HUES48 (cell line): Measurements from ENCODE around the gene HS3ST3B1.

Source experiments
- H3K27ac ChIP-seq: one replicate; pipeline ENCODE4 v1.7.0; 2013; ENCODE audit warnings: low read depth, low read length, inconsistent platforms
- H3K27me3 ChIP-seq: 2 replicates; pipeline ENCODE4 v1.6.1; 2013; ENCODE audit warnings: mild to moderate bottlenecking, low read length; ENCODE audit not compliant: control insufficient read depth, insufficient read depth
- H3K36me3 ChIP-seq: 2 replicates; pipeline ENCODE4 v1.6.1; 2013; ENCODE audit warnings: low read length; ENCODE audit not compliant: control insufficient read depth, insufficient read depth
- H3K4me1 ChIP-seq: 2 replicates; pipeline ENCODE4 v1.6.1; 2013; ENCODE audit warnings: mild to moderate bottlenecking, low read length; ENCODE audit not compliant: control insufficient read depth, insufficient read depth
- H3K4me3 ChIP-seq: 2 replicates; pipeline ENCODE4 v1.5.1; 2013; ENCODE audit warnings: mild to moderate bottlenecking, low read depth, low read length
- H3K9ac ChIP-seq: 2 replicates; pipeline ENCODE4 v1.6.1; 2013; ENCODE audit warnings: mild to moderate bottlenecking, low read depth, low read length, moderate library complexity
- H3K9me3 ChIP-seq: 2 replicates; pipeline ENCODE4 v1.6.1; 2013; ENCODE audit warnings: low read length; ENCODE audit not compliant: control insufficient read depth, insufficient read depth

The HS3ST3B1 gene

GRCh38 chr17:14323522-14323981, 22.7 kb downstream of the HS3ST3B1 start:
- Histone ChIP-seq H3K9ac (no peak overlapping the region), H3K27ac (peak overlapping the region; percentile 23), H3K36me3 (no peaks in the 10 kb centered on the region), H3K4me1 (peaks cover 29% of the 10 kb centered on the region), H3K4me3 (no peak overlapping the region), H3K9me3 (no peaks in the 10 kb centered on the region), H3K27me3 (peaks cover 13% of the 10 kb centered on the region; the same call in 1 of the 2 replicates)

- Histone ChIP-seq H3K27ac (no peak overlapping the region), H3K4me3 (no peak overlapping the region), H3K36me3 (no peaks in the 10 kb centered on the region), H3K27me3 (peaks cover 13% of the 10 kb centered on the region; the same call in 1 of the 2 replicates), H3K9ac (no peak overlapping the region), H3K9me3 (no peaks in the 10 kb centered on the region), H3K4me1 (peaks cover 39% of the 10 kb centered on the region)
Measured at GRCh38 chr17:14325618-14326167, 24.8 kb downstream of the HS3ST3B1 start.

GRCh38 chr17:14329900-14330491, 29.1 kb downstream of the HS3ST3B1 start:
- no peaks in the 10 kb centered on the region for H3K36me3 ChIP-seq
- no peaks in the 10 kb centered on the region for H3K9me3 ChIP-seq
- H3K27me3 ChIP-seq = no peaks in the 10 kb centered on the region
- no peak overlapping the region for H3K9ac ChIP-seq
- H3K27ac ChIP-seq = peak overlapping the region; percentile 81
- H3K4me3 ChIP-seq = 0 out of 2 replicates have a peak overlapping the region, but pooled peaks have one; percentile 39
- H3K4me1 ChIP-seq = peaks cover 41% of the 10 kb centered on the region

GRCh38 chr17:14330492-14330962, 29.6 kb downstream of the HS3ST3B1 start:
- no peaks in the 10 kb centered on the region for H3K36me3 ChIP-seq
- no peak overlapping the region for H3K9ac ChIP-seq
- H3K27ac ChIP-seq = peak overlapping the region; percentile 81
- H3K4me3 ChIP-seq = peak overlapping the region; percentile 39
- H3K4me1 ChIP-seq = peaks cover 41% of the 10 kb centered on the region
- H3K9me3 ChIP-seq = no peaks in the 10 kb centered on the region
- H3K27me3 ChIP-seq = no peaks in the 10 kb centered on the region

- peaks cover 46% of the 10 kb centered on the region for H3K4me1 ChIP-seq
- no peaks in the 10 kb centered on the region for H3K9me3 ChIP-seq
- no peaks in the 10 kb centered on the region for H3K27me3 ChIP-seq
- no peaks in the 10 kb centered on the region for H3K36me3 ChIP-seq
- H3K9ac ChIP-seq = peak overlapping the region; percentile 40; the same call in 1 of the 2 replicates
- peak overlapping the region; percentile 81 for H3K27ac ChIP-seq
- peak overlapping the region; percentile 39; the same call in 1 of the 2 replicates for H3K4me3 ChIP-seq
Measured at GRCh38 chr17:14331225-14331981, 30.5 kb downstream of the HS3ST3B1 start.

GRCh38 chr17:14331982-14332298, 31.1 kb downstream of the HS3ST3B1 start:
- Histone ChIP-seq H3K4me3 (peak overlapping the region; percentile 11), H3K4me1 (peaks cover 48% of the 10 kb centered on the region), H3K36me3 (no peaks in the 10 kb centered on the region), H3K27me3 (no peaks in the 10 kb centered on the region), H3K27ac (peak overlapping the region; percentile 81), H3K9ac (no peak overlapping the region), H3K9me3 (no peaks in the 10 kb centered on the region)

GRCh38 chr17:14332331-14332730, 31.4 kb downstream of the HS3ST3B1 start:
- H3K27ac ChIP-seq = peak overlapping the region; percentile 81
- H3K4me3 ChIP-seq = peak overlapping the region; percentile 11; the same call in 1 of the 2 replicates
- H3K9ac ChIP-seq = no peak overlapping the region
- peaks cover 48% of the 10 kb centered on the region for H3K4me1 ChIP-seq
- no peaks in the 10 kb centered on the region for H3K27me3 ChIP-seq
- no peaks in the 10 kb centered on the region for H3K36me3 ChIP-seq
- H3K9me3 ChIP-seq = no peaks in the 10 kb centered on the region

GRCh38 chr17:14333506-14333905, 32.6 kb downstream of the HS3ST3B1 start:
- Histone ChIP-seq H3K9ac (no peak overlapping the region), H3K27ac (no peak overlapping the region), H3K4me1 (peaks cover 45% of the 10 kb centered on the region), H3K9me3 (no peaks in the 10 kb centered on the region), H3K27me3 (no peaks in the 10 kb centered on the region), H3K4me3 (no peak overlapping the region), H3K36me3 (no peaks in the 10 kb centered on the region)

- Histone ChIP-seq H3K27me3 (no peaks in the 10 kb centered on the region), H3K9ac (no peak overlapping the region), H3K36me3 (no peaks in the 10 kb centered on the region), H3K4me3 (no peak overlapping the region), H3K4me1 (peaks cover 40% of the 10 kb centered on the region), H3K9me3 (no peaks in the 10 kb centered on the region), H3K27ac (no peak overlapping the region)
Measured at GRCh38 chr17:14334276-14334840, 33.5 kb downstream of the HS3ST3B1 start.

- peaks cover 37% of the 10 kb centered on the region for H3K4me1 ChIP-seq
- no peak overlapping the region for H3K27ac ChIP-seq
- H3K36me3 ChIP-seq = no peaks in the 10 kb centered on the region
- H3K27me3 ChIP-seq = no peaks in the 10 kb centered on the region
- no peaks in the 10 kb centered on the region for H3K9me3 ChIP-seq
- no peak overlapping the region for H3K9ac ChIP-seq
- no peak overlapping the region for H3K4me3 ChIP-seq
Measured at GRCh38 chr17:14334919-14335318, 34.0 kb downstream of the HS3ST3B1 start.

GRCh38 chr17:14336418-14336817, 35.5 kb downstream of the HS3ST3B1 start:
- Histone ChIP-seq H3K4me3 (no peak overlapping the region), H3K4me1 (peaks cover 29% of the 10 kb centered on the region), H3K9ac (no peak overlapping the region), H3K9me3 (no peaks in the 10 kb centered on the region), H3K27ac (no peak overlapping the region), H3K27me3 (no peaks in the 10 kb centered on the region), H3K36me3 (no peaks in the 10 kb centered on the region)
